GM12878 (cell line): Measurements from ENCODE around the gene SAMD1. TPM values are rescaled to one million over a fixed set of nuclear protein-coding genes. Genes with fewer than 3 reads are reported as not detected.

Experiments
- ATAC-seq: fragments of 200-7000 bp; cut with Tn5 transposase; 3 replicates; pipeline ENCODE4 v1.9.1; 2020; ENCODE audit warnings: mild to moderate bottlenecking, moderate library complexity
- BruUV-seq: library from RNA; stranded (reverse); fragments of 400-500 nt; replicated peaks from 2 replicates; lab custom pipeline; 2021; lab: Mats Ljungman, UMichigan
- CTCF ChIA-PET: fragments of 300-600 bp; sonication (Branson Sonifier 250); formaldehyde crosslinking; extraction: SDS; loops from one replicate; lab custom pipeline; 2021; ENCODE audit warnings: inconsistent platforms; lab: Yijun Ruan, JAX
- POLR2A ChIA-PET: fragments of 350-600 bp; formaldehyde crosslinking; extraction: SDS; loops from one replicate; lab custom pipeline; 2021; ENCODE audit warnings: inconsistent platforms; lab: Charles Lee
- RAD21 ChIA-PET: fragments of 300-600 bp; sonication (Branson Sonifier 250); formaldehyde crosslinking; loops from one replicate; lab custom pipeline; 2023; ENCODE audit warnings: antibody characterized with exemption; ENCODE audit not compliant: unreplicated experiment; lab: Charles Lee
- SMC1A ChIA-PET: fragments of 300-600 bp; sonication (Branson Sonifier 250); formaldehyde crosslinking; loops from one replicate; lab custom pipeline; 2023; ENCODE audit not compliant: unreplicated experiment, uncharacterized antibody; lab: Charles Lee
- DNase-seq: peaks from one replicate; pipeline ENCODE4 v3.0.0-alpha.2; 2011; ENCODE audit warnings: low read depth, low spot score
- FAIRE-seq: peaks from 3 replicates; lab custom pipeline; 2011; peaks lifted over from hg19 to GRCh38; lab: Jason Lieb, UNC
- H2AFZ ChIP-seq: 2 replicates; pipeline ENCODE4 v1.6.0; 2011; ENCODE audit warnings: low read depth, low read length, control low read depth; ENCODE audit not compliant: control insufficient read depth
- H3K27ac ChIP-seq: 2 replicates; pipeline ENCODE4 v1.5.1; 2011; ENCODE audit warnings: control low read depth; ENCODE audit not compliant: control insufficient read depth, insufficient read depth
- H3K27me3 ChIP-seq, 2 experiments: replicated peaks in 1 of 2; 2 replicates each; pipeline versions ENCODE4 v1.6.0 to v1.6.1; 2011; ENCODE audit warnings: low read length in 1 of 2; ENCODE audit not compliant: control insufficient read depth in 2 of 2, insufficient read depth in 2 of 2
- H3K36me3 ChIP-seq, 2 experiments: 2 replicates each; pipeline ENCODE4 v1.5.1; 2011; ENCODE audit warnings: low read length in 1 of 2; ENCODE audit not compliant: control insufficient read depth in 2 of 2, insufficient read depth in 2 of 2
- H3K4me1 ChIP-seq: 2 replicates; pipeline ENCODE4 v1.6.1; 2011; ENCODE audit warnings: mild to moderate bottlenecking, low read length, moderate library complexity, mixed read lengths; ENCODE audit not compliant: control insufficient read depth, insufficient read depth
- H3K4me2 ChIP-seq: 2 replicates; pipeline ENCODE4 v1.6.0; 2011; ENCODE audit warnings: control low read depth; ENCODE audit not compliant: control insufficient read depth, insufficient read depth
- H3K4me3 ChIP-seq: fragments of 200-600 bp; sonication (generic); 2 replicates; pipeline ENCODE4 v1.5.1; 2016
- H3K79me2 ChIP-seq: 2 replicates; pipeline ENCODE4 v1.6.0; 2011; ENCODE audit warnings: low read length; ENCODE audit not compliant: control insufficient read depth, insufficient read depth
- H3K9ac ChIP-seq: 2 replicates; pipeline ENCODE4 v1.8.0; 2011; ENCODE audit warnings: low read length, control low read depth, mixed read lengths; ENCODE audit not compliant: control insufficient read depth, insufficient read depth
- H3K9me3 ChIP-seq: replicated peaks from 3 replicates; pipeline ENCODE4 v1.5.1; 2011; ENCODE audit warnings: mild to moderate bottlenecking, low read length; ENCODE audit not compliant: control insufficient read depth, insufficient read depth
- H4K20me1 ChIP-seq: 2 replicates; pipeline ENCODE4 v1.6.0; 2011; ENCODE audit not compliant: control insufficient read depth, insufficient read depth
- CEBPB ChIP-seq, 2 experiments: fragments of 150-350 bp in 1 of 2; IDR thresholded peaks; 2 replicates each; pipeline ENCODE4 v1.6.1; 2012 to 2014; ENCODE audit warnings: low read depth in 2 of 2, low read length in 2 of 2, borderline replicate concordance in 1 of 2, inconsistent platforms in 1 of 2
- CREB1 ChIP-seq: IDR thresholded peaks from 2 replicates; pipeline ENCODE4 v1.6.1; 2012; ENCODE audit warnings: low read depth, mild to moderate bottlenecking, inconsistent platforms
- MYB ChIP-seq: fragments of 150-350 bp; IDR thresholded peaks from 2 replicates; pipeline ENCODE4 v1.6.1; 2014; ENCODE audit warnings: mild to moderate bottlenecking, low read depth, low read length, borderline replicate concordance
- NFXL1 ChIP-seq: fragments of 450-650 bp; IDR thresholded peaks from 2 replicates; pipeline ENCODE4 v1.6.1; 2017; ENCODE audit warnings: antibody characterized with exemption, mild to moderate bottlenecking, borderline replicate concordance
- RAD51 ChIP-seq: fragments of 450-650 bp; IDR thresholded peaks from 2 replicates; pipeline ENCODE4 v1.6.1; 2016; ENCODE audit warnings: moderate library complexity, mild to moderate bottlenecking, inconsistent platforms
- SP1 ChIP-seq: IDR thresholded peaks from one replicate; pipeline ENCODE4 v1.6.1; 2011; ENCODE audit warnings: low read depth, low read length
- YBX1 ChIP-seq: fragments of 450-650 bp; IDR thresholded peaks from 2 replicates; pipeline ENCODE4 v1.6.1; 2016; ENCODE audit warnings: antibody characterized with exemption
- ZNF274 ChIP-seq: IDR thresholded peaks from one replicate; pipeline ENCODE4 v1.8.0; 2011; ENCODE audit not compliant: insufficient read length, insufficient read depth
- WGBS: methylation state at CpG from one replicate; pipeline ENCODE4 v1.1.6; 2016; ENCODE audit warnings: low lambda C conversion rate; ENCODE audit not compliant: insufficient replicate concordance, insufficient coverage; ENCODE audit errors: missing lambda C conversion rate; 5-methylcytosine and 5-hydroxymethylcytosine counted together
- in situ Hi-C: fragments of 300-500 bp; cut with MboI; formaldehyde crosslinking; loops from 9 replicates; pipeline ENCODE4 v1.14.3; 2018; ENCODE audit warnings: mixed read lengths
- intact Hi-C: fragments of 100-400 bp; cut with micrococcal nuclease; formaldehyde crosslinking; loops from one replicate; pipeline ENCODE4 v1.14.2; 2022; ENCODE audit not compliant: unreplicated experiment
- polyA plus RNA-seq, 11 experiments: library from polyadenylated mRNA; depleted of rRNA in 4 of 11; unstranded in 6 of 11; stranded (reverse) in 5 of 11; fragments of >200 nt; fragmentation: Nextera tagmentation in 4 of 11; fragmentation: Illumina TruSeq in 1 of 11; extraction: Ambion mirVana in 4 of 11; extraction: Trizol in 1 of 11; gene quantifications; 1 replicate in 1 of 11; 2 replicates in 10 of 11; pipeline versions ENCODE4 v1.2.1 to v1.2.3, GENCODE V29; 2011 to 2016; ENCODE audit warnings: inconsistent platforms in 2 of 11, missing spikeins in 2 of 11, low read depth in 1 of 11
- total RNA-seq, 4 experiments: library from RNA; depleted of rRNA in 3 of 4; stranded (reverse); fragments of >200 nt in 3 of 4; fragmentation: Illumina TruSeq in 1 of 4; extraction: Trizol in 1 of 4; gene quantifications; 2 replicates each; pipeline versions ENCODE4 v1.2.1 to v1.2.3, GENCODE V29; 2013 to 2021
- TF ChIP-seq, protein P1 (sequence below): fragments of 450-650 bp; formaldehyde crosslinking; IDR thresholded peaks from 2 replicates; pipeline ENCODE4 v1.4.0; 2022; ENCODE audit warnings: mild to moderate bottlenecking, moderate library complexity

SAMD1 gene
- total and polyA plus RNA-seq, 10 of the 15 experiments (the other 5 are each of a cell fraction or from before 2014, with no cell fraction given): 3.0 to 71.7 (median 19.3) TPM

DNA sequence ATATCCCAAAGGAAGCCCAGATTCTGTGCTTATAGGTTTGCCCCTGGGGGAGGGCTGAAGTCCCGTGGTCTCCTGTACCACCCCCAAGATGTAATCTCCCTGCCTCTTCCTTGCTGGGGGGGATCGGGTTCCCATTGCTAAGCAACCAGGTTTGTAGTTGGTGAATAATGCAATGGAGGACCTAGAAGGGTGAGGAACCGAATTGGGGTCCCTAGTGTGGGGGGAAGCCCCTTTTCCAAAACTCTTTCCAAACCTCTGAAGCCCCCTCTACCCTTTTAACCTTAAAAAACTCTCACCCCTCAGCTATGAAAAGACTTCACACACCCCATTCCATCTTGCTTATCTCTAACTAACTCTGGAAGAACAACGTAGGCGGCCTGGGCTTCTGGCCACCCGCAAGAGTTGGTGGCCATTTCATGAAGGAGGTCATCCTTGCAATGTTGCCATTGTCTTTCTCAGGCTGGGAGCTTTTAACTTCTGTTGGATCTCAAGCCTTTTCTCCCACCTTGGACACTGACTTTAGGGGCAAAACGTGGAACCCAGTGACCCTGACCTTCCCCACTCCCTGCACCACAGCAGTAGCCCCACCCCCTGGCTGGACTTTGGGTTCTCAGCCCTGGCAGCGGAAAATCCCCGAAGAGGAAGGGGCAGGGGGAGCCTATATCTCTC lies 29.3 kb downstream of the SAMD1 start:
- no peak for DNase-seq
- in situ Hi-C loops: loop anchor here (25.0 kb wide), 1 partner anchor 774 kb away; no protein-coding TSS in a partner anchor
- Histone ChIP-seq H3K4me1 (no peaks in the 10 kb centered on the region), H3K27ac (no peak overlapping the region), H3K36me3 (no peaks in the 10 kb centered on the region), H3K79me2 (no peaks in the 10 kb centered on the region), H3K9ac (no peak overlapping the region), H3K27me3 (peaks cover 0 to 6% of the 10 kb centered on the region in 2 experiments)
- ChIA-PET RAD21 (interaction anchor here (0.8 to 1.5 kb wide), 5 partner anchors 10 to 182 kb away, joined by 3 to 10 read pairs (median 4); partner anchors contain the start of genes ASF1B and MISP3), SMC1A (interaction anchor here (0.6 to 2.6 kb wide), 7 partner anchors 10 to 181 kb away, joined by 3 to 20 read pairs (median 7); partner anchors contain the start of gene MISP3), POLR2A (interaction anchor here (0.8 kb wide), 1 partner anchor 20 kb away, joined by 3 read pairs; no protein-coding TSS in a partner anchor)
- intact Hi-C loops: no loop called here
- 26% methylated on average over 9 of the region's 9 CpGs for WGBS
- TF ChIP-seq ZNF274: no peak
- TF ChIP-seq, protein P1, sequence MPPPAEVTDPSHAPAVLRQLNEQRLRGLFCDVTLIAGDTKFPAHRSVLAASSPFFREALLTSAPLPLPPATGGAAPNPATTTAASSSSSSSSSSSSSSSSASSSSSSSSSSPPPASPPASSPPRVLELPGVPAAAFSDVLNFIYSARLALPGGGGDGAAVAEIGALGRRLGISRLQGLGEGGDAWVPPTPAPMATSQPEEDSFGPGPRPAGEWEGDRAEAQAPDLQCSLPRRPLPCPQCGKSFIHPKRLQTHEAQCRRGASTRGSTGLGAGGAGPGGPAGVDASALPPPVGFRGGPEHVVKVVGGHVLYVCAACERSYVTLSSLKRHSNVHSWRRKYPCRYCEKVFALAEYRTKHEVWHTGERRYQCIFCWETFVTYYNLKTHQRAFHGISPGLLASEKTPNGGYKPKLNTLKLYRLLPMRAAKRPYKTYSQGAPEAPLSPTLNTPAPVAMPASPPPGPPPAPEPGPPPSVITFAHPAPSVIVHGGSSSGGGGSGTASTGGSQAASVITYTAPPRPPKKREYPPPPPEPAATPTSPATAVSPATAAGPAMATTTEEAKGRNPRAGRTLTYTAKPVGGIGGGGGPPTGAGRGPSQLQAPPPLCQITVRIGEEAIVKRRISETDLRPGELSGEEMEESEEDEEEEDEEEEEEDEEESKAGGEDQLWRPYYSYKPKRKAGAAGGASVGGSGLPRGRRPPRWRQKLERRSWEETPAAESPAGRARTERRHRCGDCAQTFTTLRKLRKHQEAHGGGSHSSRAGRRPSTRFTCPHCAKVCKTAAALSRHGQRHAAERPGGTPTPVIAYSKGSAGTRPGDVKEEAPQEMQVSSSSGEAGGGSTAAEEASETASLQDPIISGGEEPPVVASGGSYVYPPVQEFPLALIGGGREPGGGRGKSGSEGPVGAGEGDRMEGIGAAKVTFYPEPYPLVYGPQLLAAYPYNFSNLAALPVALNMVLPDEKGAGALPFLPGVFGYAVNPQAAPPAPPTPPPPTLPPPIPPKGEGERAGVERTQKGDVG: no peak
- no peak for TF ChIP-seq NFXL1
- TF ChIP-seq RAD51: no peak
- no peak for TF ChIP-seq CREB1
- TF ChIP-seq YBX1: no peak
- TF ChIP-seq MYB: no peak
- TF ChIP-seq CEBPB (IDR thresholded peaks at IDR 0.05; ENCODE audit: borderline replicate concordance in 1 of 2, low read depth in 2 of 2, low read length in 2 of 2): no peak
- no peak for TF ChIP-seq SP1
- TF ChIP-seq, all 136 proteins: peak for 0
- CTCF ChIA-PET: interaction anchor here (0.7 to 5.3 kb wide), 13 partner anchors 10 to 466 kb away, joined by 3 to 110 read pairs (median 16); partner anchors contain the start of genes ASF1B, IL27RA and MISP3
- Histone ChIP-seq H2AFZ (no peak overlapping the region), H3K4me3 (no peak overlapping the region), H3K4me2 (no peak overlapping the region), H4K20me1 (no peaks in the 10 kb centered on the region; the same call in 1 of the 2 replicates), H3K9me3 (no peaks in the 10 kb centered on the region)
- no TSS peak for BruUV-seq
- FAIRE-seq: no peak
- ATAC-seq: no peak
